DMS 273 (cell line): ENCODE measurements around the gene GPR157.

ENCODE experiments used
- DNase-seq: peaks from one replicate; lab custom pipeline; 2025; ENCODE audit not compliant: unreplicated experiment; lab: John Stamatoyannopoulos, UW

The GPR157 gene

GRCh38 chr1:9088807-9089206 lies 40.1 kb downstream of the GPR157 start:
- no peak for DNase-seq

DNA sequence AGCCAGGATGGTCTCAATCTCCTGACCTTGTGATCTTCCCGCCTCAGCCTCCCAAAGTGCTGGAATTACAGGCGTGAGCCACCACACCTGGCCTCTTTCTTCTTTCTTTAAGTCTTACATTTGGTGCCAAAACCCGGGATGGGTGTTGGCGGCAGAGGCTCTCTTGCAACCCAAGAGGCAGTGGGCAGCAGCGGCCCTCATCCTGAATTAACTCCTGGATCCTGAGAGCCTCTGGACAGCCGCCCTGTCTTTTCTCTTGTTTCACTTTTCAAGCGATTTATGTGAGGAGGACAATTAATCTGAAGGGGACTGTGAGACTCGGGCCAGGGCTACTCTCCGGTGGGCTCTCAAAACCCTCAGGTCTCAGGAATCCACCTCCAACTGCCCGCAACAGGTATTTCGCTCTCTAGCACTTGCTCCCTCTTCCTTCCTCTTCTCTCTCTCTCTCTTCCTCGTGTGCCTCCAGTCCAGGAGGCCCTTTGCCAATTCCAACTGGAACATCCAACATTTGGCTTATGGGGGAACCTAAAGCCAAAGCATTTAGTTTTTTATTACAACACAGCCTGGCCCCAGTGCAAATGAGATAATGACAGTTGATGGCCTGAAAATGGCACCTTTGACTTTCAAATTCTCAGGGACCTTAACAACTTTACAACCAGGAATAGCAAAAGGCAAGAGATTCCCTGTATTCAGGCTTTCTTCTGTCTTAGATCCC lies 41.3 kb downstream of the GPR157 start:
- no peak for DNase-seq

GRCh38 chr1:9086796-9087195 lies 42.1 kb downstream of the GPR157 start:
- no peak for DNase-seq

DNA sequence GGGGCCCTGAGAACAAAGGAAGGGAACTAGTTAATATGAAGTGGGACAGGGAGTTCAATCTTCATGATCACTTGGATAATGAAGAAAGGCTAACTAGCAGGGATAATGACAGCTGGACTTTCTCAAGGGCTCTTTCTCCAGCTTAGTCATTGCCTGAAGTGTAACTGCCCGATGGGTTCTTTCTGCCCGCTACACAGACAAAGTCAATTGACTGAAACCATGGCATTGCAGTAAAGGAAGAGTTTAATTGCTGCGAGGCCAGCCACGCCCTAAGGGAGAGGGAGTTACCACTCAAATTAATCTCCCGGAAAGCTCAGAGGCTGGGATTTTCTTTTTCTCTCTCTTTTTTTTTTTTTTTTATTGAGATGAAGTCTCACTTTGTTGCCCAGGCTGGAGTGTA lies 42.9 kb downstream of the GPR157 start:
- no peak for DNase-seq

- DNase-seq: no peak
These were observed 43.5 kb downstream of the GPR157 start for GRCh38 chr1:9085306-9085940.

DNA sequence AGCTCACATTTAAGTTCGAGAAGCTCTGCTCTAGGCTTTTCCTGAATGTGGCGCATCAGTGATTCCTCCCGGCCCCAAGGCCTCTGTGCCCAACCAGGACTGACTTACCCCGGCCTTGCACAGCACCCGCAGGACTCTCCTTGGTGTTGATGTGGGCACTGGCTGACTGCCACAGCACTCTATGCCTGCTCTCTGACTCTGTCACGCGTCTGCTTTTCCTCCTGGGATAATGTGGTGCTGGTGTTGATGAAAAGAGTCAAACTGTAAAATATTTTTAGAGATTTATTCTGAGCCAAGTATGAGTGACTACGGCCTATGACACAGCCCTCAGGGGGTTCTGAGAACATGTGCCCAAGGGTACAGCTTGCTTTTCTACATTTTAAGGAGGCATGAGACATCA lies 44.0 kb downstream of the GPR157 start:
- no peak for DNase-seq

- DNase-seq: no peak
These were observed 47.4 kb downstream of the GPR157 start for GRCh38 chr1:9081473-9081872.

DNA sequence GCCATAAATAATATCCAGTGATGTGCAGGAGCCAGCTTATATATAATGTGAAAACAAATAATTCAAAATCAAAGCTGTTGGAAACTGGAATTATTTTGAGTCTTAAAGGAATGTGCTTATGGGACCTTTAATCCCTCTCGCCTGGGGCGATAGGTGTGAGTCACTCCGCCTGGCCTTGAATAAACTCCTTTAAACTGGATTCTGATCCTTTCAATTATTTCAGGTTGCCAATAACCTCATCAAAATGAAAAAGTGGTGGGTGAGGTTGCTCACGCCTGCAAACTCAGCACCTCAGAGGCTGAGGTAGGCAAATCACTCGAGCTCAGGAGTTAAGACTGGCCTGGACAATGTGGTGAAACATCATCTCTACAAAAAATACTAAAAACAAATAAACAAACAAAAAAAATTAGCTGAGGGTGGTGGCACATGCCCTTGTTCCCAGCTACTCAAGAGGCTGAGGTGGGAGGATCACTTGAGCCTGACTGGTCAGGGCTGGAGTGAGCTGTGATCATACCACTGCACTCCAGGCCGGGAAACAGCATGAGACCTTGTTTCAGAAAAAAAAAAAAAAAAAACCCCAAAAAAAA lies 48.1 kb downstream of the GPR157 start:
- no peak for DNase-seq

DNA sequence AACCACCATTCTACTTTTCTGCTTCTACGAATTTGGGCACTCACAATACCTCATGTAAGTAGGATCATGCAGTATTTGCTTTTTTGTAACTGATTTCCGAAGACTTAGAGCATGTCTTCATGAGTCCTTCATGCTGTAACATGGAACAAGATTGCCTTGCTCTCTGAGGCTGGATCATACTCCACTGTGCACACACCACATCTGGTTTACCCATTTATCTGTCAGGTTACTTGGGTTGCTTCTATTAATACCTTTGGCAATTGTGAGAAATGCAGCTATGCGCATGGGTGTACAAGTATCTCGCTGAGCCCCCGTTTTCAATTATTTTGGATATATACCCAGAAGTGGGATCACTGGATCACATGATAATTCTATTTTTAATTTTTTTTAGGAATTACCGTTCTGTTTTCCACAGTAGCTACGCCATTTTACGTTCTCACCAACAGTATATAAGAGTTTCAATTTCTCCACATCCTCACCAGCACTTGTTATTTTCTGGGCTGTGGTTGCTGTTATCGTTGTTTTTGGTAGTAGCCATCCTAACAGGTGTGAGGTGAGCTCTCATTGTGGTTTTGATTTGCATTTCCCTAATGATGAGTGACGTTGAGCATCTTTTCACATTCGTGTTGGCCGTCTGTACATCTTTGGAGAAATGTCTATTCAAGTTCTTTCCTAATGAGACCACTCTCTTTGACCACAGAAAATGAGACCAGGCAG lies 48.8 kb downstream of the GPR157 start:
- DNase-seq: no peak

GRCh38 chr1:9078752-9079500 lies 50.0 kb downstream of the GPR157 start:
- DNase-seq: no peak

DNA sequence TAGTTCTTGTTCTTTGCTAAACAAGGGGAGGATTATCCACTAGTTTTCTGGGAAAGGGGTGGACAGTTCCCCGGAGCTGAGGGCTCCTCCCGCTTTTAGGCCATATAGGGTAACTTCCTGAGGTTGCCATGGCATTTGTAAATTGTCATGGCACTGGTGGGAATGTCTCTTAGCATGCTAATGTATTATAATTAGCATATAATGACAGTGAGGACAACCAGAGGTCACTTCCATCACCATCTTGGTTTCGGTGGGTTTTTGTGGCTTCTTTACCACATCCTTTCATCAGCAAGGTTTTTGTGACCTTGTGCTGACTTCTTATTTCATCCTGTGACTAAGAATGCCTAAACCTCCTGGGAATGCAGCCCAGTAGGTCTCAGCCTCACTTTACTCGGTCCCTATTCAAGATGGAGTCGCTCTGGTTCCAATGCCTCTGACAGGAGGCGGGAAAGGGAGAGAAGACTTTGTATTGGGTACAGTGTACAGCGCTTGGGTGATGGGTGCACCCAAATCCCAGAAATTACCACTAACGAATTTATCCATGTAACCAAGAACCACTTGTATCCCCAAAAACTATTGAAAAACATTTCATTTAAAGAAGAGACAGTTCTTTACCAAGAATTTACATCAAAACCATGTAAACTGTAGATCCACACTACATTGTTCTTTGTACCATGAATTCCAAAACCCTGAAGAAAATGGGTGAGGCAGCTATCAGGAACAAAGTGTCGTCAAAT lies 50.7 kb downstream of the GPR157 start:
- no peak for DNase-seq

DNA sequence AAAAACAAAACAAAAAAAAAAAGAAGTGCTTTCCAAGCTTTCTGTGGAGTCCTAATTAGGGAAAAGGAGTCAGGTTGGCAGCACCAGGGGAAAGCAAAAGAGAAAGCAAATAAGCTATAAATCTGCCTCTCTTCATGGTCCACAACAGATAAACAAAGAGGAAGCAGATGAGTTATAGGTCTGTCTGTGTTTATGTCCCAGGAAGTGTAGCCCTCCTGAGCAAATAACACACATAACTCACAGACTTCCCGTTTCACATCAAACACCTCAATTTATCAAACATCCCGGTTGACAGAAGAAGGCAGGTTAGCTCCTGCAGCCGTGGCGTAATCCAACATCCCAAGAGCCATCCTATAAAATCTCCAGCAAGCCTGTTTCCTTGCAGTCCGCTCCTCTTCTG lies 53.9 kb downstream of the GPR157 start:
- DNase-seq: no peak

DNA sequence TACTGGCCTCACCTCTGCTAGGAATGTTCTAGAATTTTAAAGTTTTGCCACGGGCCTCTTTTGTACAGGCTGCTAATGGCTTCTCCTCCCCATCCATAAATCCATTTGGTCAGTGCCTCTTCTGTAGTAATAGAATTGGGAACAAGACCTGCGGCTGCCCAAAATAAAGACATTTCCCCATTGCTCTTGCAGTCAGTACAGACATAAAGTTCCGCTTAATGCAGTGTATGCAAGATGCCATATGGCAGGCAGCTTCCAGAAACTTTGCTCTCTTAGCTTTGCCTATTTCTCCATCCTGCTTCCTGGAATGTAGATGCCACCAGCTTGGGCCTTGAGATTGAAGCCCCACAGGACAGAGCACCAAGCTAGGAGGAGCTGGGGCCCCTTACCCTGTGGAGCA lies 55.8 kb downstream of the GPR157 start:
- DNase-seq: no peak

DNA sequence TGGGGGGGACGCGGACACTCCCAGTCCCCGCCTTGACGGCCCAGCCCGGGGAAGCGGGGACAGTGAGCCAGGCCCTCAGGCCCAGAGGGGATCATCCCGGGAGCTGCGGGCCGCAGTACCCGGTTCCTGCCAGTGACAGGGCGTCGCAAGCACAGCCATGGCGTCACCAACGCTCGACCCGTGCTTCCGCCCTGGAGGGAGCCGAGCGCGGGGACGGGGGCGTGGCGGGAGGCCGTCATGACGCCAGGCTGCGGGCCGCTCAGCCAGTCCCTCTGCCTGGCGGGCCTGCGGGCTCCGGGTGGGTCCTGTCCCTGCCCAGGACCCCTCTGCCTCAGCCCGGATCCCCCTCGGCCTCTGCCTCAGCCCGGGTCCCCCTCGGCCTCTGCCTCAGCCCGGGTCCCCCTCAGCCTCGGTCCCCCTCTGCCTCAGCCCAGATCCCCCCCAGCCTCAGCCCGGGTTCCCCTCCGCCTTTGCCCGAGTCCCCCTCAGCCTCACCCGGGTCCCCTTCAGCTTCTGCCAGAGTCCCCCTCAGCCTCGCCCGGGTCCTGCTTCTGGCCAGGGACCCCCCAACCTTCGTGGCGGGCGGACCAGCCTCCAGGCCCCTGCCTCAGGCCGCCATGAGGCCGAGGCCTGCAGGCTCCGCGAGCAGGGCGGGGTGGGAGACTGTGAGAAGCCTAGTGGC lies 57.2 kb downstream of the GPR157 start:
- no peak for DNase-seq

DNA sequence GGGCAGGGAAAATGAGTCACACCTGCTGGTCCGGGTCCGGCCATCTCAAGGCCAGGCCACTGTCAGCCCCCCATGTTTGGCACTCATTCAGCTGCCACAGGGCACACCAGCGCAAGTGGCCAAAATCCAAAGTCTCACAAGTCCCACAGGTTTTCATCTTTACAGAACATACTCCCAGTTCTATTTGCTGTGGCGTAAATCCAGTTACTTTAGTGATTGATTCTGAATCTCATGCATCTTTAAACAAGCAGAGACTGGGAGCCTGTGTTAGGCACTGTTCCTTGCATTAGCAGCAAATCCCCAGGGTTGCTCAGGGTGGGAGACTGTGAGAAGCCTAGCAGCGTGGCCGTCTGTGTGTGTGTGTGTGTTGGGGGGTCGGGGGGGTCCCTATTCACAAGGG lies 58.4 kb downstream of the GPR157 start:
- no peak for DNase-seq

DNA sequence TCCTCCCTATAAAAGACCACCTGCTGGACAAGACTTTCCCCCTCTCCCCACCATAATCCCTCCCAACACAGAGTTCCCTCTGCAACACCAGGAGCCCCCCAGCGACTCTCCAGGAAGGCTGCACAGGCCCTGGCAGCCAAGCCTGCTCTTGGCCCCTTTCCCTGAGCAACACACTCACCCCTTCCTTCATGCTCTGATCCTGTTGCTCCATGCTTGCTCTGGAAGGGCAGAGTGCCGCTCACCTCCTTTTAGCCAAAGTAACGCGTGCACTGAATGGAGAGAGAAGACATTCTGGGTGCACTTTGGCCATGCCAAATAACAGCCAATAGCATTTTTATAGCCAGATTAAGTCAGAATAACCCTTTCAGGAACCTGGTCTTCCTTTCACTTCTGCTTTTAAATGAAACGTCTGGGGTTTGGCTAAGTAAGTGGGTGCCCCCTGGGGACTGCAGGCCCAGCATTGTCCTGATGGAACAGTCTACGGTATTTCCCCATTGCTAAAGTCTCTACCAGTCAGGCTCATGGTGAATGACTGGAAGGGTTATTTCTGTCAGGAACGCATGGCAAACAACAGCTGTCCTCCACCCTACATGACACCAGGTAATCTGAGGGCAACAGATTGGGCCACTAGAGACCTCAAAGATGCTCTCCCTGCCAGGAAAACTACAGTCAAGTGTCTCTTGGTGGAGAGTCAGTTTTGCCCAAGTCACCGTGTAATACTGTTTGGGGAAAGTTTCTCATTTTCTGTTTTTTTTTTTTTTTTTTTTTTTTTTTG lies 59.4 kb downstream of the GPR157 start, which contains the start of gene SLC2A5:
TSS of gene SLC2A5 (minus strand) at position 310 of the 775 bp plus-strand sequence. CDS start at position 211, 99 bp downstream.
- peak; percentile 89 for DNase-seq

GRCh38 chr1:9068981-9069325 lies 59.9 kb downstream of the GPR157 start:
- DNase-seq: no peak

GRCh38 chr1:9066945-9067807 lies 61.7 kb downstream of the GPR157 start:
- DNase-seq: peak; percentile 41
